Astrocyte of the spinal cord (primary cell): ENCODE results near the gene CPLX1.
"Not testable (repeated sequence)": the region's sequence is repeated elsewhere in the genome, so short reads cannot be mapped to it uniquely, and the experiment has no call there.

ENCODE experiments used
- DNase-seq: peaks from one replicate; pipeline ENCODE4 v3.0.0; 2011; ENCODE audit warnings: low read depth, low spot score
- H3K4me3 ChIP-seq: 2 replicates; pipeline ENCODE4 v1.5.1; 2011; ENCODE audit warnings: low read depth, mild to moderate bottlenecking, low read length, moderate library complexity
- CTCF ChIP-seq: IDR thresholded peaks from 2 replicates; pipeline ENCODE4 v1.5.1; 2012; ENCODE audit warnings: low read depth, mild to moderate bottlenecking, low read length, inconsistent platforms
- in situ Hi-C: cut with HindIII; loops from 2 replicates; pipeline ENCODE4 v1.10.0; 2017; ENCODE audit warnings: low sequenced_read_pairs

The CPLX1 gene

GRCh38 chr4:780716-781492, 45.0 kb downstream of the CPLX1 start:
- in situ Hi-C loops, result no loop called here
- TF ChIP-seq CTCF, result no peak
- no peak for DNase-seq
- H3K4me3 ChIP-seq, result peak overlapping the region; percentile 95

- in situ Hi-C loops, DNase-seq: not testable (repeated sequence)
- peak overlapping the region; percentile 95 for H3K4me3 ChIP-seq
Measured at GRCh38 chr4:780255-780654, 45.7 kb downstream of the CPLX1 start.

- no peak overlapping the region for H3K4me3 ChIP-seq
- TF ChIP-seq CTCF, result no peak
- DNase-seq, result no peak
- in situ Hi-C loops, result no loop called here
Measured at GRCh38 chr4:779555-779954, 46.4 kb downstream of the CPLX1 start.

- no peak for TF ChIP-seq CTCF
- no peak overlapping the region for H3K4me3 ChIP-seq
- no peak for DNase-seq
- in situ Hi-C loops, result no loop called here
Measured at GRCh38 chr4:777520-778262, 48.2 kb downstream of the CPLX1 start.

GRCh38 chr4:776743-777441, 49.0 kb downstream of the CPLX1 start:
- in situ Hi-C loops, result no loop called here
- no peak for TF ChIP-seq CTCF
- DNase-seq, result no peak
- H3K4me3 ChIP-seq, result no peak overlapping the region

- DNase-seq, H3K4me3 ChIP-seq, in situ Hi-C loops: not testable (repeated sequence)
Measured at GRCh38 chr4:775485-775884, 50.4 kb downstream of the CPLX1 start.

- DNase-seq, in situ Hi-C loops, H3K4me3 ChIP-seq: not testable (repeated sequence)
Measured at GRCh38 chr4:774419-775092, 51.4 kb downstream of the CPLX1 start.
